Type B pancreatic cell (in vitro differentiated cells): ENCODE data around the gene LASP1. TPM values are rescaled to one million over a fixed set of nuclear protein-coding genes. Genes with fewer than 3 reads are reported as not detected.

Source experiments
- DNase-seq: peaks from one replicate; pipeline ENCODE4 v3.0.0; 2021; ENCODE audit warnings: mixed read lengths; ENCODE audit not compliant: unreplicated experiment; ENCODE audit errors: extremely low spot score
- H3K27ac Mint-ChIP-seq: 2 replicates; pipeline ENCODE4 v1.8.0; 2021; ENCODE audit warnings: mild to moderate bottlenecking, mixed read lengths
- H3K27me3 Mint-ChIP-seq: 2 replicates; pipeline ENCODE4 v1.8.0; 2021; ENCODE audit warnings: mixed read lengths
- H3K36me3 Mint-ChIP-seq: 2 replicates; pipeline ENCODE4 v1.8.0; 2021; ENCODE audit warnings: mixed read lengths
- H3K4me1 Mint-ChIP-seq: one replicate; pipeline ENCODE4 v1.8.0; 2021; ENCODE audit warnings: mixed read lengths; ENCODE audit not compliant: unreplicated experiment
- H3K4me3 Mint-ChIP-seq: 2 replicates; pipeline ENCODE4 v1.8.0; 2021; ENCODE audit warnings: mild to moderate bottlenecking, mixed read lengths
- H3K9me3 Mint-ChIP-seq: 2 replicates; pipeline ENCODE4 v1.8.0; 2021; ENCODE audit warnings: mixed read lengths
- total RNA-seq: library from RNA; stranded (reverse); gene quantifications from 2 replicates; pipeline ENCODE4 v1.2.1, GENCODE V29; 2021; ENCODE audit warnings: low replicate concordance
- TF ChIP-seq, protein P1 (sequence below): fragments of 200-600 bp; sonication (generic); conservative IDR thresholded peaks from 2 replicates; pipeline ENCODE4 v1.5.0; 2021; ENCODE audit warnings: antibody characterized with exemption, mild to moderate bottlenecking

Gene LASP1
- total RNA-seq, 1 donor from 2014 or later, result 159 TPM

DNA sequence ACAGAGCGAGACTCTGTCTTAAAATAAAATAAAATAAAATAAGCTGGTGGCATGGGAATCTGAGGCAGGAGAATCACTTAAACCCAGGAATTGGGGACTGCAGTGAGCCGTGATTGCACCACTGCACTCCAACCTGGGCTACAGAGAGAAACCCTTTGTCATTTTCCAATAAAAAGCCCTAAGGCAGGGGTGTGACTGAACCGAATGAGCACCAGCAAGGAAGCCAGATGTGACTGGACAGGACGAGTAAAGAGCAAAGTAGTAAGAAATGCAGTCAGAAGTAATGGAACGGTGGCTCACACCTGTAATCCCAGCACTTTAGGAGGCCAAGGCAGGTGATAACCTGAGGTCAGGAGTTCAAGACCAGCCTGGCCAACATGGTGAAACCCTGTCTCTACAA, 12.6 kb upstream of the LASP1 start:
- no peak overlapping the region for H3K27ac Mint-ChIP-seq
- H3K36me3 Mint-ChIP-seq, result peaks cover 17% of the 10 kb centered on the region
- DNase-seq, result no peak
- TF ChIP-seq, protein P1, sequence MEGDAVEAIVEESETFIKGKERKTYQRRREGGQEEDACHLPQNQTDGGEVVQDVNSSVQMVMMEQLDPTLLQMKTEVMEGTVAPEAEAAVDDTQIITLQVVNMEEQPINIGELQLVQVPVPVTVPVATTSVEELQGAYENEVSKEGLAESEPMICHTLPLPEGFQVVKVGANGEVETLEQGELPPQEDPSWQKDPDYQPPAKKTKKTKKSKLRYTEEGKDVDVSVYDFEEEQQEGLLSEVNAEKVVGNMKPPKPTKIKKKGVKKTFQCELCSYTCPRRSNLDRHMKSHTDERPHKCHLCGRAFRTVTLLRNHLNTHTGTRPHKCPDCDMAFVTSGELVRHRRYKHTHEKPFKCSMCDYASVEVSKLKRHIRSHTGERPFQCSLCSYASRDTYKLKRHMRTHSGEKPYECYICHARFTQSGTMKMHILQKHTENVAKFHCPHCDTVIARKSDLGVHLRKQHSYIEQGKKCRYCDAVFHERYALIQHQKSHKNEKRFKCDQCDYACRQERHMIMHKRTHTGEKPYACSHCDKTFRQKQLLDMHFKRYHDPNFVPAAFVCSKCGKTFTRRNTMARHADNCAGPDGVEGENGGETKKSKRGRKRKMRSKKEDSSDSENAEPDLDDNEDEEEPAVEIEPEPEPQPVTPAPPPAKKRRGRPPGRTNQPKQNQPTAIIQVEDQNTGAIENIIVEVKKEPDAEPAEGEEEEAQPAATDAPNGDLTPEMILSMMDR, result no peak
- no peaks in the 10 kb centered on the region for H3K9me3 Mint-ChIP-seq
- H3K4me1 Mint-ChIP-seq, result peaks cover 6% of the 10 kb centered on the region
- no peaks in the 10 kb centered on the region for H3K27me3 Mint-ChIP-seq
- H3K4me3 Mint-ChIP-seq, result no peak overlapping the region

DNA sequence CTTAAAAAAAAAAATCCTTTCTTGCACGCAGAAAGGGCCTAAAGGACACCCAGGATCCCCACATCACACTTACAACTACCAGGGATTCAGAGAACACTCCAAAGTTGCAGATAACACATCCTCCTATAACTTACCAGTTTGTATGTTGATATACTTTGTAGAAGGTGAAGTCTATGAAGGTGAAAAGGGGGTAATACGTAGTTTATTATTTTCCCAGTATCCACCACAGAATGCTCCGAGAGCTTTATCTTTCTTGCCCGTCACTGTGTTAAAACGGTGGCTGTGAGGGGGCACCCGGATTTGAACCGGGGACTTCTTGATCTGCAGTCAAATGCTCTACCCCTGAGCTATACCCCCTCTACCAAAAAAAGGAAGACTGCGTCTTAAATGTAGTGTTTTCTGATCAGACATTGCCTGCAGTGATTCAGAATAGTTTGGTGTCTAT, 8.4 kb upstream of the LASP1 start:
- H3K36me3 Mint-ChIP-seq, result no peaks in the 10 kb centered on the region

DNA sequence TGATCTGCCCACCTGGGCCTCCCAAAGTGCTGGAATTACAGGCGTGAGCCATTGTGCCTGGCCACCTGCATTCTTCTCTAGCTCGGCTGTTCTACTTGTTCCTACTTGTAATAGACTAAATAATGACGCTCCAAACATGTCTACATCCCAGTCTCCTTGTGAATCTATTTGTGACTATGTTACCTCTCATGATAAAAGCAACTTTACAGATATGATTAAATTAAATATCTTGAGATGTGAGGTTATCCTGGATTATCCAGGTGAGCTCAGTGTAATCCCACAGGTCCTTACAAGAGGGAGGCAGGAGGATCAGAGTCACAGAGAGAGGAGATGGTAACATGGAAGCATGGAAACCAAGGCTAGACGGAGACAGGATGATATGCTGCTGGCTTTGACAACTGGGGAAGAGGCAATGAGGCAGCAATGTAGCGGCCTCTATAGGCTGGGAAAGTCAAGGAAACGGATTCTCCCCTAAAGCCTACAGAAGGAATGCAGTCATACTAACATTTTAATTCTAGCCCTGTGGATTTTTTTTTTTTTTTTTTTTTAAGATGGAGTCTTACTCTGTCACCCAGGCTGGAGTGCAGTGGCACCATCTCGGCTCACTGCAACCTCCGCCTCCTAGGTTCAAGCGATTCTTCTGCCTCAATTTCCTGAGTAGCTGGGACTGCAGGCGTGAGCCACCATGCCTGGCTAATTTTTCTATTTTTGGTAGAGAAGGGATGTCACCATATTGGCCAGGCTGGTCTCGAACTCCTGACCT, 5.0 kb upstream of the LASP1 start:
- H3K27me3 Mint-ChIP-seq, result peaks cover 13% of the 10 kb centered on the region
- DNase-seq, result no peak
- no peak overlapping the region for H3K4me3 Mint-ChIP-seq
- H3K36me3 Mint-ChIP-seq, result no peaks in the 10 kb centered on the region
- H3K4me1 Mint-ChIP-seq, result peaks cover 10% of the 10 kb centered on the region
- no peaks in the 10 kb centered on the region for H3K9me3 Mint-ChIP-seq
- TF ChIP-seq, protein P1, result peak; percentile 35
- H3K27ac Mint-ChIP-seq, result peak overlapping the region; percentile 46

More for the DNA sequence above, 8.4 kb upstream of the LASP1 start:
- H3K9me3 Mint-ChIP-seq, result no peaks in the 10 kb centered on the region
- H3K4me1 Mint-ChIP-seq, result no peaks in the 10 kb centered on the region
- no peak overlapping the region for H3K27ac Mint-ChIP-seq
- peak overlapping the region; percentile 45 for H3K4me3 Mint-ChIP-seq
- no peaks in the 10 kb centered on the region for H3K27me3 Mint-ChIP-seq
- no peak for DNase-seq
- TF ChIP-seq, protein P1, result no peak

DNA sequence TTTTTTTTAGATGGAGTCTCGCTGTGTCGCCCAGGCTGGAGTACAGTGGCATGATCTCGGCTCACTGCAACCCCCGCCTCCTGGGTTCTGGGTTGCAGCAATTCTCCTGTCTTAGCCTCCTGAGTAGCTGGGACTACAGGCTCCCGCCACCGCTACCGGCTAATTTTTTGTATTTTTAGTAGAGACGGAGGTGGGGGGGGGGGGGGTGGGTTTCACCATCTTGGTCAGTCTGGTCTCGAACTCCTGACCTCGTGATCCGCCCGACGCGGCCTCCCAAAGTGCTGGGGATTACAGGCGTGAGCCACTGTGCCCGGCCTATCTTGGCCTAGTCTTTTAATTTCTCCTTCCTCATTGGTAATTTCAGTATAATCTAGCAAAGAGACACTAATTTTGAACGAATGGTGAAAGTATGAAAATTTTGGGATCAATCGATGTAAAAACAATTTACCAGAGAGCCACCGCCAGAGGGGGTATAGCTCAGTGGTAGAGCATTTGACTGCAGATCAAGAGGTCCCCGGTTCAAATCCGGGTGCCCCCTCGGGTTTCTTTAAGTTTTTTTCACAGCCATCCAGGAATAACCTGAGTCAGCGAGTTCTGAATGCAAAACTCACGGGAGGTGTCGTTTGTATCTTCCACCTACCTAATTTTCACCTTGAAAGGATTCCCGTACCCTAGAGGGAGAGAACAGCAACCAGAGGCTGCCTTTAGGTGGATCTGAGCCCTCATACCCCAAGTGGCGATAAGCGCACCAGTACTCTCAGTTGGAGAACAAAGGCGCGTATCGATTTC, 2.5 kb upstream of the LASP1 start:
- Mint-ChIP-seq H3K27me3 (peaks cover 13% of the 10 kb centered on the region), H3K36me3 (peaks cover 3% of the 10 kb centered on the region), H3K4me1 (peaks cover 20% of the 10 kb centered on the region), H3K27ac (peak overlapping the region; percentile 99), H3K9me3 (no peaks in the 10 kb centered on the region), H3K4me3 (peak overlapping the region; percentile 99)
- no peak for DNase-seq
- TF ChIP-seq, protein P1, result peak; percentile 72

DNA sequence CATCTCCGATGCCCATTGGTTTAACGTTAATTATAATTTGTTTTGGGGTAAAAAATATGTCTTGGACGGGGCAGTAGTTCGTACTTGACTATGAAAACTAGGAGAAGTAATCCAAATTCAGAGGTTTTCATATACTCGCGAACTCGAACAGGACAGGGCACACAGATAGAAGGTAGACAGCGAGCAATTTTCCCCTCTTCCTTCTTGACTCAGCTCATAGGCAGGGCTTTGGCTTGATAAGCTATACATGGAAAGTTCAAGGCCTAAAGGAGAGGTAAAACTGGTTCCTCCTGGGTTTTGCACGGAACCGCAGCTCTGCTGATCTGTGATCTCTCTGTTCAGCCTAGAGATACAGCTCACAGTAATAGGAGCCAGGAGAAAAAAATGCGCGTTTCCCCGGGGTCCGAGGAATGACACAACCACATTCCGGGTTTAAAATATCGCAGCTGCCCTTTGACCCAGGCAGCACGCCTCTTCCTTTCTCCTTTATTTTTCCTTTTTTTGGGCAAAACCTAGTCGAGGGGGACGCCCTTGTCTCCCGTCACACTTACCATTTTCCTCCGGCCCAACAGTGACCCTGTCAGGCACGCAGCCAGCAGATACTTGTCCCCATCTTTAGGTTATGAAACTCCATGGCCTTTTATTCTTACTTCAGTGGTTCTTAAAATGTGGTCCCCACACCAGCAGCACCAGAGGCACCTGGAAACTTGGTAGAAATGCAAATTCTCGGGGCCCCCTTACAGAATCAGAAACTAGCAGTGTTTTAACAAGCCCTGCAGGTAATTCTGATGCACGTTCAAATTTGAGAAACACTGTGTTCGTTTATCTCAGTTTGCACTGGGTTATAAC, 1.7 kb upstream of the LASP1 start:
- Mint-ChIP-seq H3K4me1 (peaks cover 28% of the 10 kb centered on the region), H3K27ac (peak overlapping the region; percentile 99), H3K4me3 (peak overlapping the region; percentile 99), H3K36me3 (peaks cover 3% of the 10 kb centered on the region), H3K9me3 (no peaks in the 10 kb centered on the region), H3K27me3 (peaks cover 13% of the 10 kb centered on the region)
- TF ChIP-seq, protein P1, result no peak
- no peak for DNase-seq
